Thoracic aorta (tissue), 2 donors: ENCODE data around the gene DRAM1. TPM values are rescaled to one million over a fixed set of nuclear protein-coding genes. Genes with fewer than 3 reads are reported as not detected.
"Not testable (repeated sequence)": the region's sequence is repeated elsewhere in the genome, so short reads cannot be mapped to it uniquely, and the experiment has no call there.

Experiments used
- ATAC-seq: fragments of 150-250 bp; one replicate; pipeline ENCODE4 v1.8.0; 2017; ENCODE audit warnings: low read depth; ENCODE audit not compliant: insufficient number of reproducible peaks, low FRiP score
- DNase-seq: peaks from one replicate; pipeline ENCODE4 v3.0.0-alpha.2; 2020; ENCODE audit warnings: low spot score
- H3K27ac ChIP-seq, 2 donors: fragments of 200-600 bp; sonication (generic); 1 replicate in 1 of 2; 2 replicates in 1 of 2; pipeline ENCODE4 v1.5.1; 2016; ENCODE audit warnings: mild to moderate bottlenecking in 2 of 2, moderate library complexity in 2 of 2
- H3K27me3 ChIP-seq: fragments of 200-600 bp; sonication (generic); replicated peaks from 2 replicates; pipeline ENCODE4 v1.6.0; 2016; ENCODE audit warnings: mild to moderate bottlenecking; ENCODE audit not compliant: insufficient read depth
- H3K36me3 ChIP-seq: fragments of 200-600 bp; sonication (generic); one replicate; pipeline ENCODE4 v1.5.1; 2016
- H3K4me1 ChIP-seq, 2 donors: fragments of 200-600 bp; sonication (generic); 1 replicate in 1 of 2; 2 replicates in 1 of 2; pipeline versions ENCODE4 v1.5.1 to v1.6.0; 2016; ENCODE audit warnings: low read depth in 2 of 2, mild to moderate bottlenecking in 1 of 2; ENCODE audit not compliant: control insufficient read depth in 1 of 2
- H3K4me3 ChIP-seq: fragments of 200-600 bp; sonication (generic); 2 replicates; pipeline ENCODE4 v1.5.1; 2016; ENCODE audit warnings: mild to moderate bottlenecking
- H3K9me3 ChIP-seq: fragments of 200-600 bp; sonication (generic); 2 replicates; pipeline ENCODE4 v1.5.1; 2016
- total RNA-seq, 2 donors: library from RNA; depleted of rRNA; stranded (reverse); fragments of >200 nt; gene quantifications; one replicate each; pipeline versions ENCODE4 v1.1.0 to v1.2.3, GENCODE V29; 2016
- TF ChIP-seq, protein P1 (sequence below): fragments of 200-600 bp; sonication (generic); IDR thresholded peaks from one replicate; pipeline ENCODE4 v1.5.1; 2019; ENCODE audit warnings: antibody characterized with exemption

DRAM1 gene
- total RNA-seq, 2 donors from 2014 or later: 24.2 to 35.3 TPM

DNA sequence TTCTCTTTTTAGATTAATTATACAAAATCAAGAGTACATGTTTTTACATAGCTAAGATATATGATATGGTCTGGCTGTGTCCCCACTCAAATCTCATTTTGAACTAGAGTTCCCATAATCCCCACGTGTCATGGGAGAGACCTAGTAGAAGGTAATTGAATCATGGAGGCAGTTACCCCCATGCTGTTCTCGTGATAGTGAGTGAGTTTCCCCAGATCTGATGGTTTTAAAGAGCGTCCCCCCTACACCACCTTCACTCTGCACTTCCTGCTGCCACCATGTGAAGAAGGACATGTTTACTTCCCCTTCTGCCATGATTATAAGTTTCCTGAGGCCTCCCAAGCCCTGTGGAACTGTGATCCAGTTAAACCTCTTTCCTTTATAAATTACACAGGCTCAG lies 21.4 kb upstream of the DRAM1 start:
- no peaks in the 10 kb centered on the region for H3K36me3 ChIP-seq
- peaks cover 0 to 19% of the 10 kb centered on the region in 2 donors for H3K4me1 ChIP-seq
- no peaks in the 10 kb centered on the region for H3K9me3 ChIP-seq
- DNase-seq: no peak
- H3K4me3 ChIP-seq: no peak overlapping the region
- no peak overlapping the region for H3K27ac ChIP-seq
- H3K27me3 ChIP-seq: no peaks in the 10 kb centered on the region
- no peak for ATAC-seq
- TF ChIP-seq, protein P1, sequence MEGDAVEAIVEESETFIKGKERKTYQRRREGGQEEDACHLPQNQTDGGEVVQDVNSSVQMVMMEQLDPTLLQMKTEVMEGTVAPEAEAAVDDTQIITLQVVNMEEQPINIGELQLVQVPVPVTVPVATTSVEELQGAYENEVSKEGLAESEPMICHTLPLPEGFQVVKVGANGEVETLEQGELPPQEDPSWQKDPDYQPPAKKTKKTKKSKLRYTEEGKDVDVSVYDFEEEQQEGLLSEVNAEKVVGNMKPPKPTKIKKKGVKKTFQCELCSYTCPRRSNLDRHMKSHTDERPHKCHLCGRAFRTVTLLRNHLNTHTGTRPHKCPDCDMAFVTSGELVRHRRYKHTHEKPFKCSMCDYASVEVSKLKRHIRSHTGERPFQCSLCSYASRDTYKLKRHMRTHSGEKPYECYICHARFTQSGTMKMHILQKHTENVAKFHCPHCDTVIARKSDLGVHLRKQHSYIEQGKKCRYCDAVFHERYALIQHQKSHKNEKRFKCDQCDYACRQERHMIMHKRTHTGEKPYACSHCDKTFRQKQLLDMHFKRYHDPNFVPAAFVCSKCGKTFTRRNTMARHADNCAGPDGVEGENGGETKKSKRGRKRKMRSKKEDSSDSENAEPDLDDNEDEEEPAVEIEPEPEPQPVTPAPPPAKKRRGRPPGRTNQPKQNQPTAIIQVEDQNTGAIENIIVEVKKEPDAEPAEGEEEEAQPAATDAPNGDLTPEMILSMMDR: no peak

DNA sequence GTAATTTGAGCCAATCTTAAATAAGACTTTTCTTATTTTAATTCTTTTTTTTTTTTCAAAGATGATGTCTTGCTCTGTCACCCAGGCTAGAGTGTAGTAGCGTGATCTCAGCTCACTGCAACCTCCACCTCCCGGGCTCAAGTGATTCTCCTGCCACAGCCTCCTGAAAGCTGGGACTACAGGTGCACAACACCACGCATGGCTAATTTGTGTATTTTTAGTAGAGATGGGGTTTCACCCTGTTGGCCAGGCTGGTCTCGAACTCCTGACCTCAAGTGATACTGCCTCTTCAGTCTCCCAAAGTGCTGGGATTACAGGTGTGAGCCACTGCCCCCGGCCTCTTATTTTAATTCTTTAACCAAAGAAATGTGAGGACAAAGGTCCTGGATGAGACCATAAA lies 20.8 kb upstream of the DRAM1 start:
- H3K36me3 ChIP-seq, DNase-seq, H3K27me3 ChIP-seq, H3K4me3 ChIP-seq, ATAC-seq, H3K27ac ChIP-seq, H3K9me3 ChIP-seq: not testable (repeated sequence)
- H3K4me1 ChIP-seq: peaks cover 0 to 19% of the 10 kb centered on the region in 2 donors

DNA sequence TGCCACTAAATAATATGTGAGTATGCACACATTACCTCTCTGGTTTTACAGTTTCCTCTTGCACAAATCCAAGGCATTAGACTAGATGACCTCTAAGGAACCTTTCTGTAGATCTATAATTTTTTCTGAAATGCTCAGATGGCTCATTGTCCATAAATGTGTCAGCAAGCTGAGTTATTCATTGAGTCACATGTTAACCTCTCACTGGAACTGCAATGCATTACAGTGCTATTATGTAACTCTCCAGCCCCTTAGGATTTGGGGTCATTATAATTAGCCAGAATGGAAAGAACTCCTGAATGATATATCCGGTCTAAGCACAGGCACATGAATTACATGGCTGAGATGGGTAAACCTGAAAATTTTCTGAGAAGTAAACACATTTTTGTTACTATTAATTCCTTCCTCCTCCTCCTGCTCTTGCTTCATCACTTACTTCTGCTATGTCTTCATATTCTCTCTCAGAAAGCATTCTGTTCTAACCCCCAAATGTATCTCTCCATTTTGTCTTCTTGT lies 20.3 kb upstream of the DRAM1 start:
- Histone ChIP-seq H3K4me1 (peaks cover 0 to 19% of the 10 kb centered on the region in 2 donors), H3K9me3 (no peaks in the 10 kb centered on the region), H3K27ac (no peak overlapping the region), H3K36me3 (no peaks in the 10 kb centered on the region), H3K4me3 (no peak overlapping the region), H3K27me3 (no peaks in the 10 kb centered on the region)
- DNase-seq (no peak), ATAC-seq (peak; percentile 44)
- TF ChIP-seq, protein P1: no peak

DNA sequence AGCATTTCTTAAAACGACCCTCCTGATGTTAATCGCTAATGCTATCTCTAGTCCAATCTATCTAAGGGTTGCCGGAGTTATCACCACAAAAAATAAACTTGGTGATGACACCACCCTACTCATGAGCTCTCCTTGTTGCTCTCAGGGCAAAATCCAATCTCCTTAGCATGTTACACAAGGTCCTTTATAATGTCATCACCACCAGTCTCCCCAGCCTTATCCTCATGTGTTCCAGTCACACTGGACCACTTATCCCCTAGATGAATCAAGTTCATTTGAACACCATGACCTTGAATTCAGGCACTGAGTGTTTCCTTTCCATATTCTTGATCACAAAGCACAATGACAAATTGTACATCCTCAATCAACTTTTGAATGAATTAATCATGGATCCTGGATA lies 19.0 kb upstream of the DRAM1 start:
- ATAC-seq (no peak), DNase-seq (no peak)
- no peaks in the 10 kb centered on the region for H3K9me3 ChIP-seq
- peaks cover 0 to 19% of the 10 kb centered on the region in 2 donors for H3K4me1 ChIP-seq
- no peak overlapping the region for H3K4me3 ChIP-seq
- TF ChIP-seq, protein P1: no peak
- no peak overlapping the region for H3K27ac ChIP-seq
- no peaks in the 10 kb centered on the region for H3K27me3 ChIP-seq
- no peaks in the 10 kb centered on the region for H3K36me3 ChIP-seq

DNA sequence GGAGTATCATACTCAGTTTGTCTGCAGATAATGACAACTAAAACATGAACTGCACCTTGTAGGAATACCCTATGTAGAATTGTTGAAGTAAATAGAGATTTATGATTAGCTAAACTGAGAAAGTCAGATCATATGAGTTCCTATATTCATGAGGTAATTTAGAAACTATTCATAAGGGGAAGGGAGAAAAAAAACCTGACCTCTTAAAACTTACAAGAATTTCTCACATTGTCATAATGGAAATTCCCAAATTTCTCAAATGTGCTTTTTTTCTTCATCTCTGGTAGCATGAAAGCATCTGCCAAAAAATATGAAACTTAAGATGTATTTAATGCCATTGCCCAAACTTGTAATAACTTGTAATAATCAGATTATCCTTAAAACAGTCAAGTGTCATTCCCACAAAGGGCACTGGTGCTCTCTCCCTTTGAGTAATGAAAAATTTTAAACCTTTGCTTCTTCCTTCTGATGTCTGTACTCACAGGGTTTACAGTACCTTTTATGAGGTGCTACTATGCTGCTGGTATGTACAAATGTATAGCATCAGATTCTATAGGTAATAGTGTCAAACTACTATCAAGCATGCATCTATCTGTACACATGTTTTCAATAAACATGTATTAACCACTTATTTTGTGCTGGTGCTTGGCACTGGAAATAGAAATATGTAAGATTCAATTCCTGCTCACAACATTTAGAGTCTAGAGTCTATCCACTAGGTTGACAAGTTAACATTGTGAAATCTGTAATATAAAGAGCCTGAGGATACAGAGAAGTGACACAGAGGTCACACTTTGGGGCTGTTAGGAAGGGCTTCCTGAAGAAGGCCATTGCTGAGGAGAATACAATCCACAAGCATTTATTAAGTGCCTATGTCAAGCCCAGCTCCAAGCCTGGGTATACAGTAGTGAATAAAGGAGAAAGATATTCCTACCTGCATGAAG lies 17.4 kb upstream of the DRAM1 start:
- ATAC-seq: no peak
- no peak overlapping the region for H3K27ac ChIP-seq

DNA sequence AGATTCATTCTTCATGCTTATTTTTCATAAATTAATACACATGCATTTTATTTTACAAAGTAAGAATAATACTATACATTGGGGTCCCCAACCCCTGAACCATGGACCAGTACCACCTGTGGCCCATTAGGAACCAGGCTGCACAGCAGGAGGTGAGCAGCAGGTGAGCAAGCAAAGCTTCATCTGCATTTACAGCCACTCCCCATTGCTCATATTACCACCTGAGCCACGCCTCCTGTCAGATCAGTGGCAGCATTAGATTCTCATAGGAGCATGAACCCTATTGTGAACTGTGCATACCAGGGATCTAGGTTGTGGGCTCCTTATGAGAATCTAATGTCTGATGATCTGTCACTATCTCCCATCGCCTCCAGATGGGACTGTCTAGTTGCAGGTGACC lies 15.7 kb upstream of the DRAM1 start:
- H3K27ac ChIP-seq, H3K4me1 ChIP-seq, DNase-seq, ATAC-seq, H3K36me3 ChIP-seq, H3K9me3 ChIP-seq, H3K27me3 ChIP-seq, H3K4me3 ChIP-seq: not testable (repeated sequence)

More for the DNA sequence above, 17.4 kb upstream of the DRAM1 start:
- H3K4me1 ChIP-seq: peaks cover 0 to 19% of the 10 kb centered on the region in 2 donors
- TF ChIP-seq, protein P1: no peak
- DNase-seq: no peak
- H3K9me3 ChIP-seq: no peaks in the 10 kb centered on the region
- no peak overlapping the region for H3K4me3 ChIP-seq
- no peaks in the 10 kb centered on the region for H3K27me3 ChIP-seq
- no peaks in the 10 kb centered on the region for H3K36me3 ChIP-seq
